HCT116 (cell line): ENCODE data around the gene CHST3. TPM values are rescaled to one million over a fixed set of nuclear protein-coding genes. Genes with fewer than 3 reads are reported as not detected.

Experiments
- ATAC-seq: fragments of 200-7000 bp; cut with Tn5 transposase; 2 replicates; pipeline ENCODE4 v1.9.1; 2020; ENCODE audit warnings: mild to moderate bottlenecking, moderate library complexity
- BruUV-seq: library from RNA; stranded (reverse); fragments of 400-500 nt; replicated peaks from 2 replicates; lab custom pipeline; 2021; lab: Mats Ljungman, UMichigan
- CTCF ChIA-PET: fragments of 300-600 bp; sonication (Branson Sonifier 250); formaldehyde crosslinking; loops from one replicate; lab custom pipeline; 2021; ENCODE audit warnings: antibody characterized with exemption; lab: Charles Lee
- POLR2A ChIA-PET: fragments of 300-600, 350-600 bp; sonication (Branson Sonifier 250); formaldehyde crosslinking; loops from one replicate; lab custom pipeline; 2021; ENCODE audit warnings: antibody characterized with exemption; lab: Charles Lee
- RAD21 ChIA-PET, 2 experiments: fragments of 300-600 bp; sonication (Branson Sonifier 250); formaldehyde crosslinking; loops; one replicate each; lab custom pipeline; 2023; ENCODE audit warnings: low total read pairs in 2 of 2; ENCODE audit not compliant: uncharacterized antibody in 2 of 2, unreplicated experiment in 2 of 2, low non-redundant PET in 1 of 2; lab: Charles Lee
- DNase-seq: peaks from one replicate; pipeline ENCODE4 v3.0.0-alpha.2; 2010; ENCODE audit warnings: low read depth, low spot score
- H2AFZ ChIP-seq: fragments of 200-600 bp; shearing (Covaris generic), sonication (generic); 2 replicates; pipeline ENCODE4 v1.6.1; 2017; ENCODE audit warnings: low read depth, mixed run types, mixed read lengths, antibody characterized with exemption, low read length; ENCODE audit not compliant: poor library complexity, severe bottlenecking
- H3K27ac ChIP-seq: 2 replicates; pipeline ENCODE4 v1.5.1; 2012; ENCODE audit warnings: low read depth, low read length
- H3K27me3 ChIP-seq: fragments of 200-600 bp; sonication (generic); 2 replicates; pipeline ENCODE4 v1.6.1; 2016; ENCODE audit warnings: mixed run types, low read length, mixed read lengths; ENCODE audit not compliant: insufficient read depth
- H3K36me3 ChIP-seq, 2 experiments: fragments of 200-500 bp in 1 of 2; fragments of 200-600 bp in 1 of 2; sonication (Bioruptor generic) in 1 of 2; sonication (generic) in 1 of 2; 2 replicates each; pipeline versions ENCODE4 v1.5.1 to v1.6.1; 2014 to 2016; ENCODE audit warnings: low read length in 2 of 2, inconsistent platforms in 1 of 2, mixed read lengths in 1 of 2, mixed run types in 1 of 2; ENCODE audit not compliant: insufficient read depth in 2 of 2, control insufficient read depth in 1 of 2
- H3K4me1 ChIP-seq, 2 experiments: fragments of 200-600 bp in 1 of 2; sonication (generic) in 1 of 2; 2 replicates each; pipeline versions ENCODE4 v1.5.1 to v1.6.1; 2012 to 2017; ENCODE audit warnings: low read length in 2 of 2, inconsistent platforms in 1 of 2, mild to moderate bottlenecking in 1 of 2, mixed read lengths in 1 of 2, mixed run types in 1 of 2, moderate library complexity in 1 of 2; ENCODE audit not compliant: insufficient read depth in 2 of 2, control insufficient read depth in 1 of 2
- H3K4me2 ChIP-seq: fragments of 200-600 bp; sonication (generic); 2 replicates; pipeline ENCODE4 v1.6.1; 2017; ENCODE audit warnings: mixed run types, low read length, mixed read lengths
- H3K4me3 ChIP-seq, 2 experiments: fragments of 200-600 bp in 1 of 2; sonication (generic) in 1 of 2; replicated peaks in 1 of 2; 2 replicates each; pipeline ENCODE4 v1.5.1; 2011 to 2016; ENCODE audit warnings: low read length in 2 of 2, control low read depth in 1 of 2, low read depth in 1 of 2, mild to moderate bottlenecking in 1 of 2, mixed read lengths in 1 of 2, mixed run types in 1 of 2
- H3K79me2 ChIP-seq: fragments of 200-600 bp; sonication (generic); 2 replicates; pipeline ENCODE4 v1.6.1; 2017; ENCODE audit warnings: mild to moderate bottlenecking, mixed run types, low read length, moderate library complexity, mixed read lengths; ENCODE audit not compliant: insufficient read depth
- H3K9ac ChIP-seq: fragments of 200-600 bp; sonication (generic); 2 replicates; pipeline ENCODE4 v1.6.1; 2016; ENCODE audit warnings: low read length, mixed read lengths
- H3K9me2 ChIP-seq: fragments of 200-600 bp; sonication (generic), shearing (Covaris generic); 2 replicates; pipeline ENCODE4 v1.6.1; 2017; ENCODE audit warnings: mixed run types, mild to moderate bottlenecking, moderate library complexity; ENCODE audit not compliant: insufficient read depth
- H3K9me3 ChIP-seq, 2 experiments: fragments of 200-500 bp in 1 of 2; fragments of 200-600 bp in 1 of 2; sonication (Bioruptor generic) in 1 of 2; sonication (generic) in 1 of 2; 2 replicates each; pipeline ENCODE4 v1.6.1; 2014 to 2017; ENCODE audit warnings: low read length in 2 of 2, mixed read lengths in 2 of 2, inconsistent platforms in 1 of 2, low read depth in 1 of 2, mild to moderate bottlenecking in 1 of 2, mixed run types in 1 of 2, moderate library complexity in 1 of 2; ENCODE audit not compliant: control insufficient read depth in 1 of 2, insufficient read depth in 1 of 2
- H4K20me1 ChIP-seq: fragments of 200-600 bp; sonication (generic), shearing (Covaris generic); 2 replicates; pipeline ENCODE4 v1.6.1; 2017; ENCODE audit warnings: mixed run types, mild to moderate bottlenecking, moderate library complexity; ENCODE audit not compliant: insufficient read depth
- CBX3 ChIP-seq: IDR thresholded peaks from 2 replicates; pipeline ENCODE4 v1.6.1; 2012; ENCODE audit warnings: low read depth
- CEBPB ChIP-seq: IDR thresholded peaks from 2 replicates; pipeline ENCODE4 v1.6.1; 2012; ENCODE audit warnings: low read depth
- EGR1 ChIP-seq: IDR thresholded peaks from 2 replicates; pipeline ENCODE4 v1.6.1; 2012; ENCODE audit warnings: low read depth
- EZH2 ChIP-seq: fragments of 200-600 bp; sonication (generic); IDR thresholded peaks from 2 replicates; pipeline ENCODE4 v1.6.1; 2017; ENCODE audit warnings: antibody characterized with exemption, mixed run types
- EZH2phosphoT487 ChIP-seq: fragments of 200-600 bp; IDR thresholded peaks from 2 replicates; pipeline ENCODE4 v1.6.1; 2018; ENCODE audit warnings: antibody characterized with exemption, borderline replicate concordance
- FOSL1 ChIP-seq: IDR thresholded peaks from 2 replicates; pipeline ENCODE4 v1.6.1; 2012; ENCODE audit warnings: low read depth
- JUND ChIP-seq: IDR thresholded peaks from 2 replicates; pipeline ENCODE4 v1.6.1; 2012
- POLR2A ChIP-seq: IDR thresholded peaks from 2 replicates; pipeline ENCODE4 v1.7.0; 2011; ENCODE audit warnings: borderline replicate concordance; ENCODE audit not compliant: insufficient read depth, insufficient read length; ENCODE audit errors: extremely low read depth
- POLR2AphosphoS5 ChIP-seq: IDR thresholded peaks from 2 replicates; pipeline ENCODE4 v1.6.1; 2011; ENCODE audit warnings: mild to moderate bottlenecking, low read depth, low read length, moderate library complexity
- RAD21 ChIP-seq: IDR thresholded peaks from 2 replicates; pipeline ENCODE4 v1.6.1; 2012; ENCODE audit warnings: low read depth, mild to moderate bottlenecking
- SIN3A ChIP-seq: IDR thresholded peaks from 2 replicates; pipeline ENCODE4 v1.6.1; 2012; ENCODE audit warnings: low read depth
- SRF ChIP-seq: IDR thresholded peaks from 2 replicates; pipeline ENCODE4 v1.6.1; 2012; ENCODE audit warnings: low read depth
- TCF7L2 ChIP-seq: IDR thresholded peaks from 2 replicates; pipeline ENCODE4 v1.7.0; 2011; ENCODE audit warnings: borderline replicate concordance, inconsistent platforms; ENCODE audit not compliant: insufficient read depth, insufficient read length; ENCODE audit errors: extremely low read depth
- ZFX ChIP-seq: fragments of 450-650 bp; IDR thresholded peaks from 2 replicates; pipeline ENCODE4 v1.6.1; 2017
- intact Hi-C: fragments of 100-400 bp; cut with micrococcal nuclease; formaldehyde crosslinking; loops from 2 replicates; pipeline ENCODE4 v1.10.0; 2022
- total RNA-seq: library from RNA; stranded (reverse); gene quantifications from one replicate; pipeline ENCODE4 v1.2.1, GENCODE V29; 2021; ENCODE audit not compliant: unreplicated experiment
- TF ChIP-seq, protein P1 (sequence below): IDR thresholded peaks from 2 replicates; pipeline ENCODE4 v1.6.1; 2012
- TF ChIP-seq, protein P2 (sequence below), 3 experiments: fragments of 200-600 bp in 1 of 3; sonication (generic) in 1 of 3; IDR thresholded peaks in 2 of 3; conservative IDR thresholded peaks in 1 of 3; 2 replicates each; pipeline ENCODE4 v1.5.1; 2012 to 2017; ENCODE audit warnings: low read depth in 2 of 3, low read length in 2 of 3, antibody characterized with exemption in 1 of 3, borderline replicate concordance in 1 of 3, control low read depth in 1 of 3, mild to moderate bottlenecking in 1 of 3, mixed read lengths in 1 of 3, mixed run types in 1 of 3, moderate library complexity in 1 of 3; ENCODE audit not compliant: insufficient read depth in 1 of 3
- TF ChIP-seq, protein P3 (sequence below): IDR thresholded peaks from 2 replicates; pipeline ENCODE4 v1.6.1; 2011; ENCODE audit warnings: mild to moderate bottlenecking, low read length, moderate library complexity; ENCODE audit not compliant: insufficient replicate concordance; ENCODE audit errors: extremely low read depth

Gene CHST3
- total RNA-seq, 1 experiment from 2014 or later = 10.6 TPM

DNA sequence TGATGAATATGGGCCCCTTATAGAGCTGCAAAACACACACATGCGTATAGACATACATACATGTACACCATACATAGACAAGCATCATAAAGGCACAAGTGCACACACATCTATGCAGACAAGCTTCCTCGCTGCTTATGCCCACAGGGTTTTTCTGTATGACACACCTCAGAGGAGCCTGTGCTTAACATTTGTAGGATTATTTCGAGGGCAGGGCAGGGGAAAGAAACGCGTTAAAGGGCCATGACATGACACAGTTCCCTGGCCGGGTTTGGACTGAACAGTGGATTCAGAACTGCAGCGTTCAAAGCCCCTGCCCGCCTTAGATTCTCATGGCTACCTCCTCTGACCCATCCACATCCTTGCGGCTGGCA is 44.8 kb downstream of the CHST3 start:
- ATAC-seq (no peak; the same call in 1 of the 2 replicates), DNase-seq (no peak)
- Histone ChIP-seq H3K79me2 (peaks cover 7% of the 10 kb centered on the region; the same call in 1 of the 2 replicates), H3K9me2 (no peaks in the 10 kb centered on the region), H2AFZ (no peak overlapping the region), H4K20me1 (no peaks in the 10 kb centered on the region), H3K36me3 (peaks cover 2 to 7% of the 10 kb centered on the region in 2 experiments; a peak in 3 of 4 replicates), H3K27ac (no peak overlapping the region), H3K9me3 (no peaks in the 10 kb centered on the region), H3K4me3 (no peak overlapping the region), H3K4me2 (no peak overlapping the region), H3K27me3 (no peaks in the 10 kb centered on the region), H3K4me1 (no peaks in the 10 kb centered on the region), H3K9ac (no peak overlapping the region)
- ChIA-PET CTCF (no interaction called here), RAD21 (no interaction called here), POLR2A (no interaction called here)
- no TSS peak for BruUV-seq
- intact Hi-C loops = no loop called here
- TF ChIP-seq JUND = no peak
- TF ChIP-seq CEBPB = no peak
- TF ChIP-seq, protein P1, sequence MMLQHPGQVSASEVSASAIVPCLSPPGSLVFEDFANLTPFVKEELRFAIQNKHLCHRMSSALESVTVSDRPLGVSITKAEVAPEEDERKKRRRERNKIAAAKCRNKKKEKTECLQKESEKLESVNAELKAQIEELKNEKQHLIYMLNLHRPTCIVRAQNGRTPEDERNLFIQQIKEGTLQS = no peak
- TF ChIP-seq FOSL1 = no peak
- TF ChIP-seq, all 23 proteins: peak for 0

DNA sequence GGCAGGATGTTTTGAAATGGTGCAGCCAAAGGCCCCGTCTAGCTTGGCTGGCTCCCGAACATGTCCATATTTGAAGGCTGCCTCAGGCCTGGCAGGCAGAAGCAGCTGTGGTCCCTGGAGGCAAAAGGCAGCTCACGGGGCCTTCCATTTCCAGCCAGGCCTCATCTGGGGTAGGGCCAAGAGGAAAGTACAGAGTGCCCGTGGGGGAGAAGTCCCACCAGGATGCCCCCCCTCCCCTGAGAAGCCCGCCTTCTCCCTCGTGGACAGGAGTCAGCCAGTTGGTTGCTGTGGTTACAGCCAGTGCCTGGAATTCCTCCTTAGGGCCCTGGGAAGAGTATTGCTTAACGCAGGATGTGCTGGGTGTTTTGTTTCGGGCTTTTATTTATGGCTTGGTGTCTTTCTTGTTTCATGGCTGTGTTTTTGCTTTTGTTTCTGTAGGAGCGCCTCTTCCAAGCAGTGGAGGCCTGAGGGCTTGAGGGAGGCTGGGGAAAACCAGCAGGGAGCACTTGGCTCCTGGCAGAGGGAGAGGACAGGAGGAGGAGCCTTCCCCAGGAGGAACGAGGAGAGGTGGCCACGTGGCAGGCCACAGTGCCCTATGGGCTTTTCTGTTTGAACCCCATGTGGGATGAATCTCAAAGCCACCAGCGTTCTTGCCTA is 45.4 kb downstream of the CHST3 start:
- no peaks in the 10 kb centered on the region for H3K9me3 ChIP-seq
- H3K9me2 ChIP-seq = no peaks in the 10 kb centered on the region
- no peak overlapping the region for H3K9ac ChIP-seq
- BruUV-seq = no TSS peak
- peaks cover 3% of the 10 kb centered on the region; the same call in 1 of the 2 replicates for H3K79me2 ChIP-seq
- no peak overlapping the region for H2AFZ ChIP-seq
- H3K4me3 ChIP-seq = no peak overlapping the region
- intact Hi-C loops = no loop called here
- peaks cover 2 to 7% of the 10 kb centered on the region in 2 experiments; a peak in 3 of 4 replicates for H3K36me3 ChIP-seq
- CTCF ChIA-PET = no interaction called here
- no peak for DNase-seq
- TF ChIP-seq EZH2 (no peak), TCF7L2 (no peak), SIN3A (no peak), POLR2AphosphoS5 (no peak), EZH2phosphoT487 (no peak), RAD21 (no peak), SRF (no peak), FOSL1 (no peak), ZFX (no peak), CBX3 (no peak), EGR1 (no peak), POLR2A (no peak), CEBPB (no peak)
- TF ChIP-seq, protein P1 = no peak
- TF ChIP-seq, protein P2, sequence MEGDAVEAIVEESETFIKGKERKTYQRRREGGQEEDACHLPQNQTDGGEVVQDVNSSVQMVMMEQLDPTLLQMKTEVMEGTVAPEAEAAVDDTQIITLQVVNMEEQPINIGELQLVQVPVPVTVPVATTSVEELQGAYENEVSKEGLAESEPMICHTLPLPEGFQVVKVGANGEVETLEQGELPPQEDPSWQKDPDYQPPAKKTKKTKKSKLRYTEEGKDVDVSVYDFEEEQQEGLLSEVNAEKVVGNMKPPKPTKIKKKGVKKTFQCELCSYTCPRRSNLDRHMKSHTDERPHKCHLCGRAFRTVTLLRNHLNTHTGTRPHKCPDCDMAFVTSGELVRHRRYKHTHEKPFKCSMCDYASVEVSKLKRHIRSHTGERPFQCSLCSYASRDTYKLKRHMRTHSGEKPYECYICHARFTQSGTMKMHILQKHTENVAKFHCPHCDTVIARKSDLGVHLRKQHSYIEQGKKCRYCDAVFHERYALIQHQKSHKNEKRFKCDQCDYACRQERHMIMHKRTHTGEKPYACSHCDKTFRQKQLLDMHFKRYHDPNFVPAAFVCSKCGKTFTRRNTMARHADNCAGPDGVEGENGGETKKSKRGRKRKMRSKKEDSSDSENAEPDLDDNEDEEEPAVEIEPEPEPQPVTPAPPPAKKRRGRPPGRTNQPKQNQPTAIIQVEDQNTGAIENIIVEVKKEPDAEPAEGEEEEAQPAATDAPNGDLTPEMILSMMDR (IDR thresholded peaks at IDR 0.05 in 2 of 3, conservative IDR thresholded peaks at IDR 0.05 in 1 of 3; ENCODE audit: borderline replicate concordance in 1 of 3, insufficient read depth in 1 of 3, low read depth in 2 of 3, low read length in 2 of 3) = no peak
- TF ChIP-seq, protein P3, sequence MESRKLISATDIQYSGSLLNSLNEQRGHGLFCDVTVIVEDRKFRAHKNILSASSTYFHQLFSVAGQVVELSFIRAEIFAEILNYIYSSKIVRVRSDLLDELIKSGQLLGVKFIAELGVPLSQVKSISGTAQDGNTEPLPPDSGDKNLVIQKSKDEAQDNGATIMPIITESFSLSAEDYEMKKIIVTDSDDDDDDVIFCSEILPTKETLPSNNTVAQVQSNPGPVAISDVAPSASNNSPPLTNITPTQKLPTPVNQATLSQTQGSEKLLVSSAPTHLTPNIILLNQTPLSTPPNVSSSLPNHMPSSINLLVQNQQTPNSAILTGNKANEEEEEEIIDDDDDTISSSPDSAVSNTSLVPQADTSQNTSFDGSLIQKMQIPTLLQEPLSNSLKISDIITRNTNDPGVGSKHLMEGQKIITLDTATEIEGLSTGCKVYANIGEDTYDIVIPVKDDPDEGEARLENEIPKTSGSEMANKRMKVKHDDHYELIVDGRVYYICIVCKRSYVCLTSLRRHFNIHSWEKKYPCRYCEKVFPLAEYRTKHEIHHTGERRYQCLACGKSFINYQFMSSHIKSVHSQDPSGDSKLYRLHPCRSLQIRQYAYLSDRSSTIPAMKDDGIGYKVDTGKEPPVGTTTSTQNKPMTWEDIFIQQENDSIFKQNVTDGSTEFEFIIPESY = no peak
- ATAC-seq = no peak
- H3K27me3 ChIP-seq = no peaks in the 10 kb centered on the region
- no peaks in the 10 kb centered on the region for H3K4me1 ChIP-seq
- no peaks in the 10 kb centered on the region for H4K20me1 ChIP-seq
- no peak overlapping the region for H3K4me2 ChIP-seq
- H3K27ac ChIP-seq = no peak overlapping the region
- RAD21 ChIA-PET = no interaction called here
- POLR2A ChIA-PET = no interaction called here
